CD4-positive, CD25-positive, alpha-beta regulatory T cell (primary cell): ENCODE data around the gene TP53TG5. TPM values are rescaled to one million over a fixed set of nuclear protein-coding genes. Genes with fewer than 3 reads are reported as not detected.

ENCODE experiments used
- ATAC-seq, 2 donors: fragments of 150-1000 bp; cut with Tn5 transposase; one replicate each; pipeline ENCODE4 v1.10.0; 2021; ENCODE audit warnings: low read depth in 2 of 2, moderate number of reproducible peaks in 2 of 2, moderate library complexity in 1 of 2
- DNase-seq, 3 donors: peaks; one replicate each; pipeline versions ENCODE4 v3.0.0 to v3.0.0-alpha.2; 2012 to 2022; ENCODE audit warnings: mixed read lengths in 1 of 3
- H3K27ac ChIP-seq: one replicate; pipeline ENCODE4 v1.7.0; 2013; ENCODE audit warnings: mild to moderate bottlenecking, low read length; ENCODE audit not compliant: insufficient read depth, poor library complexity, severe bottlenecking
- H3K27me3 ChIP-seq: one replicate; pipeline ENCODE4 v1.7.0; 2013; ENCODE audit warnings: low read length; ENCODE audit not compliant: control insufficient read depth, insufficient read depth
- H3K36me3 ChIP-seq: one replicate; pipeline ENCODE4 v1.7.0; 2013; ENCODE audit warnings: mild to moderate bottlenecking, low read length, moderate library complexity; ENCODE audit not compliant: control insufficient read depth, insufficient read depth
- H3K4me1 ChIP-seq: 2 replicates; pipeline ENCODE4 v1.7.0; 2013; ENCODE audit warnings: mild to moderate bottlenecking, low read length; ENCODE audit not compliant: insufficient read depth, control insufficient read depth, poor library complexity, severe bottlenecking
- H3K4me3 ChIP-seq: one replicate; pipeline ENCODE4 v1.7.0; 2013; ENCODE audit warnings: low read depth, mild to moderate bottlenecking, low read length, moderate library complexity
- H3K9me3 ChIP-seq, 2 experiments: 1 replicate in 1 of 2; 2 replicates in 1 of 2; pipeline ENCODE4 v1.7.0; 2013; ENCODE audit warnings: low read length in 2 of 2, mild to moderate bottlenecking in 1 of 2, moderate library complexity in 1 of 2; ENCODE audit not compliant: control insufficient read depth in 2 of 2
- H3K27ac Mint-ChIP-seq, 3 donors: one replicate each; pipeline ENCODE4 v1.8.0; 2020 to 2022; ENCODE audit warnings: mild to moderate bottlenecking in 3 of 3, mixed read lengths in 3 of 3, moderate library complexity in 2 of 3
- H3K27me3 Mint-ChIP-seq: one replicate; pipeline ENCODE4 v1.8.0; 2022; ENCODE audit warnings: mild to moderate bottlenecking, mixed read lengths
- H3K36me3 Mint-ChIP-seq: one replicate; pipeline ENCODE4 v1.8.0; 2020; ENCODE audit warnings: mixed read lengths
- H3K4me1 Mint-ChIP-seq, 4 donors: one replicate each; pipeline ENCODE4 v1.8.0; 2020 to 2022; ENCODE audit warnings: mixed read lengths in 4 of 4, mild to moderate bottlenecking in 1 of 4
- H3K4me3 Mint-ChIP-seq, 4 donors: one replicate each; pipeline ENCODE4 v1.8.0; 2020 to 2022; ENCODE audit warnings: mild to moderate bottlenecking in 4 of 4, mixed read lengths in 4 of 4, moderate library complexity in 3 of 4
- H3K9me3 Mint-ChIP-seq, 7 donors: one replicate each; pipeline ENCODE4 v1.8.0; 2020 to 2022; ENCODE audit warnings: mixed read lengths in 7 of 7, mild to moderate bottlenecking in 3 of 7, moderate library complexity in 2 of 7
- polyA plus RNA-seq, 4 donors: library from polyadenylated mRNA; unstranded; fragments of 300-500 nt; fragmentation: Illumina TruSeq; gene quantifications; one replicate each; pipeline ENCODE4 v1.2.3, GENCODE V29; 2021
- total RNA-seq: library from RNA; stranded (reverse); gene quantifications from one replicate; pipeline ENCODE4 v1.2.3, GENCODE V29; 2022

Gene TP53TG5
- total and polyA plus RNA-seq, 5 donors from 2014 or later = 0.18 to 0.56 (median 0.23) TPM; not detected in 1

DNA sequence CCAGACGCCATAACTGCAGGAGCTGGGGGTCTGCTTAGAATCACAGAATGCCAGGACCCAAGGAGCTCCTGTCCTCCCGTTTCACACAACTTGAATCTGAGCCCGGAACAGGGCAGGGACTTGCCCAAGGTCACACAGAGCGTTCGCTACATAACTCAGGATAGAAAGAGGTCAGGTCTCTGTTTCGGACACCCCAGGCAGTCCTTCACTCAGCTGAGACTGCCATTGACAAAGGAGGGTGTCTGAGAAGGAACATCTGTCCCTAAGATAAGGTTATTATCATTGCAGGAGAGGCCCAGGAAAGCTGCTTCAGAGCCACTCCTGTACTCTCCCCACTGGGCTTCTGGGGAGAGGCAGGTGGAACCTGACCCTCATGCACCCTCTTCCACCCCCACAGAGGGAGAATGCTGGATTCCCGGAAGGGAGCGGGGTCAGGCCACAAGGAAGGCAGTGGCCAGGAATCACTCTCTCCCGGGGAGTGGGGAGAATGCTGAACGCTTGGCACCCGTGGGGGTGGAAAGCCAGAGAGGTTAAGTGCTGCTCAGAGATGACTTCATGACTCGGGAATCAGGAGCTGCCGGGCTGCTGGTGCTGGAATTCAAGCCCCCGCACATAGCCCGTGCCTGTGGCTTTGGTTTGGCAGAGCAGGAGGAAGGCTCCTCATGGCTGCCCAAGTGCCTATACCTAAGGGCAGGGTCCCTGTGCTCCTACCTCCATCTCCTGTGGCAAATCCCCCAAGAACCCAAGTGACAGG, 40.6 kb downstream of the TP53TG5 start:
- H3K4me3 ChIP-seq = no peak overlapping the region
- no peak overlapping the region for H3K4me3 Mint-ChIP-seq
- DNase-seq = no peak
- H3K9me3 Mint-ChIP-seq = no peaks in the 10 kb centered on the region
- peaks cover 0 to 7% (median 1%) of the 10 kb centered on the region in 4 donors for H3K4me1 Mint-ChIP-seq
- no peaks in the 10 kb centered on the region for H3K27me3 Mint-ChIP-seq
- H3K27ac ChIP-seq = no peak overlapping the region
- peak overlapping the region in 2 of 3 donors; percentile 73 to 78 for H3K27ac Mint-ChIP-seq
- H3K36me3 Mint-ChIP-seq = no peaks in the 10 kb centered on the region
- no peaks in the 10 kb centered on the region for H3K27me3 ChIP-seq
- peaks cover 3% of the 10 kb centered on the region for H3K4me1 ChIP-seq
- no peaks in the 10 kb centered on the region for H3K9me3 ChIP-seq
- no peak for ATAC-seq
- H3K36me3 ChIP-seq = peaks cover 2% of the 10 kb centered on the region

DNA sequence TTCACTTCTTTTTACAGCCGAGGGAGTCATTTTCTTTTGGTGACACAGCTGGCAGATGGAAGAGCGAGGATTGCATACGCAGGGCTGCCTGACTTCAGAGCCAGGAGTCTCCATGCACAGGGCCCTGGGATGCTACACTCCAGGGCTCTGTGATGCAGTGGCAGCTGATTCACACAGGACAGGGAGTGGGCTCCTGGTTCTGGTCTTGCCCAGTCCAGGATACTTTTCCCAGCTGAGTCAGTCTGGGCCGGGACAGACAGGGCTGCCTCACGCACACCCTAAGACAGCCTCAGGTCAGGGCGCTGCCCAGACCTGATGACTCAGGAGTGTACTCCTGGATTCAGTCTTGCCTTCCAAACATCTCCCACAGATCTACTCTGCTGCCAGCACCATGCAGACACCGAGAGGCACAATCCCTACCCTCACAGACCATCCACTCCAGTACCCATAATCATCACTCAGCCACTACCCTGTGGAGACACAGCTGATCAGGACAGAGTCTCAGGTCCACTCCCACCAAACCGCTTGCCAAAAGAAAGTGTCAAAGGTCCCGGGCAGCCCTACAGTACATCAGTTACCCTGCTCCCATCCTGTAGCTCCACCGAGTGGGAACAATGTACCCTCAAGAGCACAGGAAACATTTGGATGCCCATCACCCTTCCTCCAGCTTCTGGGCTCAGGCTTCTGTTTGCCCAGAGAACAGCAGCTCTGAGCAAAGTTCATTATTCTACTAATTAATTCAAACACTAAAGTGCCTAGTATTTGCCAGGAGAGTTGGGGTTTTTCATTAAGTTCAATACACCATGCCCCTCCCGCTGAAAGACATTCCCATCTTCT, 41.4 kb downstream of the TP53TG5 start:
- Mint-ChIP-seq H3K4me3 (peak overlapping the region in 1 of 4 donors; percentile 34), H3K36me3 (no peaks in the 10 kb centered on the region), H3K4me1 (peaks cover 0 to 7% (median under 1%) of the 10 kb centered on the region in 4 donors), H3K27ac (peak overlapping the region in 2 of 3 donors; percentile 73 to 78), H3K27me3 (no peaks in the 10 kb centered on the region), H3K9me3 (no peaks in the 10 kb centered on the region)
- Histone ChIP-seq H3K36me3 (peaks cover 2% of the 10 kb centered on the region), H3K27ac (no peak overlapping the region), H3K9me3 (no peaks in the 10 kb centered on the region), H3K4me1 (no peaks in the 10 kb centered on the region), H3K27me3 (no peaks in the 10 kb centered on the region), H3K4me3 (no peak overlapping the region)
- DNase-seq (no peak), ATAC-seq (no peak)

DNA sequence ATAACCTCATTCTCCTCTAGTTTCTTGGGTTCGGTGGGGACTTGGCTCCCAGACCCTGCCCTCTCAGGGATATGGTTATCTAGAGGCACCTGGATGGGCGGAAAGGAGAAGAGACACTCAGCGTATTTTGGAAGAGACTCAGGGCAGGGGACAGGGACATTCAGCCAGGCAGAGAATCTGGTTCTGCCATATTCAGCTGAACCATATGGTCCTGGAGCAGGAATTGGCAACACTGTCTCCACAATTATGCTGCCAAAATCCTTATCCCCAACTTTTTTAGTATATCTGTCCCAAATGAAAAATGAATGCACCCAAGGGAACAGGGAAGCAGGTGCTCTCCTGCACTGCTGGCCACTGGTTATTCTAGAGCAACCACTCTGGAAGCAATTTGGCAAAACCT, 47.6 kb downstream of the TP53TG5 start:
- Histone ChIP-seq H3K4me3 (no peak overlapping the region), H3K27ac (no peak overlapping the region), H3K9me3 (no peaks in the 10 kb centered on the region), H3K36me3 (peaks cover 10% of the 10 kb centered on the region), H3K27me3 (no peaks in the 10 kb centered on the region), H3K4me1 (no peaks in the 10 kb centered on the region)
- DNase-seq (no peak), ATAC-seq (no peak)
- H3K4me1 Mint-ChIP-seq = no peaks in the 10 kb centered on the region
- no peak overlapping the region for H3K4me3 Mint-ChIP-seq
- H3K27me3 Mint-ChIP-seq = no peaks in the 10 kb centered on the region
- H3K9me3 Mint-ChIP-seq = no peaks in the 10 kb centered on the region
- no peaks in the 10 kb centered on the region for H3K36me3 Mint-ChIP-seq
- no peak overlapping the region for H3K27ac Mint-ChIP-seq

DNA sequence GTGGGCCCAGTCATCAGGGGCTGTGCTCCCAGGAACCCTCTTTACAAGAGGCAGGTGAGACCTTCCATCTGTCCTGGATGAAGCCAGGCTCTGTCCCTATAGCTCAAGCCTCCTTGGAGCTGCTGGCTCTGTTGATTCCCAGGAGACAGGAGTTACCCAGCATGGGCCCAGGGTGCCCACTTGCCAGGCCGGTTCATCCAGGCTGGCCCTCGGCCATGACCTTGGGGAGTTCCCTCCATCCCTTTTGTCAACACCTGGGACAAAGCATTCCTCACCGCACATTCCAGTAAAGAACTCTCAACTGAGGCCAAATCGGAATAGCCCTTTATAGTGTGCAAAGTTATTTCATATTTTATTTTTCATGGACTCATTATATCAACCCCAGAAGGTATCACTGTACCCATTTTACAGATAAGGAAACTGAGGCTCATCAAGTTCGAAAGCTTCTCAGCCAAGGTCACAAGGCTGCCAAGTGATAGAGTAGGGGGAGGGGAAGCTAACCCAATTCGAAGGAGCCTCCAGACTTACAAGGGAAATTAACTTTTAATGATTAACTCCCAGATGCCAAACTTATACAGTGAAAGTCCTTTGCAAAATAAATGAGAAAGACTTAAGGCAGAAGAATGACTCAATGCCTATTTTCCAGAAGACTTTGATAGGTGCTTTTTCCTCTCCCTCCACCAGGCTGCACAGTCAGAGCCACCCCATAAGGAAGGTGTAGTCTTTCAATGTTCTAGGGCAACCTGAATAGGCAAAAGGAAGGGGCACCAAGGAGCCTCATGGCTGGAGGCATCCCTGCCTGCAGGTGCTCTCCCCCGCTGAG, 48.4 kb downstream of the TP53TG5 start:
- no peaks in the 10 kb centered on the region for H3K4me1 ChIP-seq
- no peaks in the 10 kb centered on the region for H3K27me3 ChIP-seq
- Mint-ChIP-seq H3K4me1 (no peaks in the 10 kb centered on the region), H3K27me3 (no peaks in the 10 kb centered on the region), H3K4me3 (no peak overlapping the region), H3K9me3 (no peaks in the 10 kb centered on the region), H3K36me3 (no peaks in the 10 kb centered on the region), H3K27ac (no peak overlapping the region)
- H3K4me3 ChIP-seq = no peak overlapping the region
- H3K9me3 ChIP-seq = no peaks in the 10 kb centered on the region
- DNase-seq = no peak
- no peak for ATAC-seq
- peaks cover 7% of the 10 kb centered on the region for H3K36me3 ChIP-seq
- no peak overlapping the region for H3K27ac ChIP-seq

DNA sequence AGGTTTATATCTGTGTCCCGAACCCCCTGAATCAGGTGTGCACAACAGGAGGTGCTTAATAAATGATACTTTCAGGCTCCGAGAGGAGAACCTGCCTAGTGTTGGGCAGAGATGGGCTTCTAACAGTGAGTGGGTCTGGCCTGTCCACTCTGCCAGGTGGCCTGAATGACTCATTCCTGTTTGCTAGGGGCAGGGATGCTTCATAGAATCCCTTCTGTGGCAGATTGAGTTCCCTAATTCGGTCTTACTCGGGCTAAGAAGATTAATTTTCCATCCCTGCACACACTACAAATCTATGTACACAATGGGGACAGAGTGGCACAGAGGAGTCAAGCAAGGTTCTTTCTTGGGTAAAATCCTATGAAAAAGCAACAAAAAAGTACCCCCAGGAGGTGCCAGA, 49.7 kb downstream of the TP53TG5 start:
- DNase-seq = no peak
- no peaks in the 10 kb centered on the region for H3K4me1 Mint-ChIP-seq
- H3K4me3 Mint-ChIP-seq = no peak overlapping the region
- ATAC-seq = no peak
- no peaks in the 10 kb centered on the region for H3K9me3 ChIP-seq
- H3K27ac ChIP-seq = no peak overlapping the region
- no peaks in the 10 kb centered on the region for H3K27me3 Mint-ChIP-seq
- H3K4me3 ChIP-seq = no peak overlapping the region
- no peaks in the 10 kb centered on the region for H3K27me3 ChIP-seq
- H3K4me1 ChIP-seq = no peaks in the 10 kb centered on the region
- H3K9me3 Mint-ChIP-seq = no peaks in the 10 kb centered on the region
- peak overlapping the region in 1 of 3 donors; percentile 7 for H3K27ac Mint-ChIP-seq
- no peaks in the 10 kb centered on the region for H3K36me3 Mint-ChIP-seq
- H3K36me3 ChIP-seq = peaks cover 7% of the 10 kb centered on the region

DNA sequence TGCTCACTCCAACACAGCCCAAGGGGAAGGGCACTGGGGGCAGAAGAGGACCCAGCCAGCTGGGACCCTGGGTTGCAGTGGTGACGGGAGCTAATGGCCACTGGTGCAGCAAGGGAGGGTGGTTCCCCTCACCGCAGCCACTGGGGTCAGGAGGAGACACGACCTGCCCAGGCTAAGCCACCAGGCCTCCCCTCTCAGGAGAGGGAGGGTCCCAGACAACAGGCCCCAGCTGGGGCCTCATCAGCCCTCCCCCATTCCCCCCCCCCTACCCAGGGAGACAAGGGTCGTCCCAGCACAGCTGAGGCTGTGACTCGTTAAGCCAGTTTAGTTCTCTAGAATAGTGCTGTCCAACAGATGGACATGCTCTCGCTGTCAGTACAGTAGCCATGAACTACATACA, 52.8 kb downstream of the TP53TG5 start:
- Histone ChIP-seq H3K9me3 (no peaks in the 10 kb centered on the region), H3K4me1 (peaks cover 10% of the 10 kb centered on the region), H3K4me3 (no peak overlapping the region), H3K27ac (no peak overlapping the region), H3K27me3 (no peaks in the 10 kb centered on the region), H3K36me3 (peaks cover 7% of the 10 kb centered on the region)
- no peak overlapping the region for H3K4me3 Mint-ChIP-seq
- H3K4me1 Mint-ChIP-seq = peaks cover 5 to 9% (median 8%) of the 10 kb centered on the region in 4 donors
- no peaks in the 10 kb centered on the region for H3K36me3 Mint-ChIP-seq
- DNase-seq = no peak
- no peak overlapping the region for H3K27ac Mint-ChIP-seq
- H3K27me3 Mint-ChIP-seq = no peaks in the 10 kb centered on the region
- no peak for ATAC-seq
- H3K9me3 Mint-ChIP-seq = no peaks in the 10 kb centered on the region

DNA sequence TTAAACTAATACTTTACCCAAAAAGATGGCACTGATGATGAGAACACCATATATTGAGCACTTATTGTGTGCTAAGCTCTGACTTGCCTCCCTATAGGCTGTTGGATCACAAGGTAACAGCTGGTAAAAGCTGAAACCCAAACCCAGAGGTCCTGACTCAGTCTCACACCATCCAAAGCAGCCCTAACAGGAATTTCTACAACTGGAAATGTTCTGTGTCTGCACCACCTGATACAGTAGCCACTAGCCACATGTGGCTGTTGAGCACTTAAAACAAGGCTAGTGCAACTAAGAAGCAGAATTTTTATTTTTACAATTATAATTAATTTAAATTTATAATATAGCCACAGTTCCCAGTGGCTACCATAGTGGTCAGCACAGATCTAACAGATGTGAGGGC, 54.4 kb downstream of the TP53TG5 start:
- peaks cover under 1% of the 10 kb centered on the region for H3K36me3 ChIP-seq
- Mint-ChIP-seq H3K4me1 (peaks cover 8 to 19% (median 15%) of the 10 kb centered on the region in 4 donors), H3K27ac (no peak overlapping the region), H3K4me3 (no peak overlapping the region), H3K27me3 (no peaks in the 10 kb centered on the region), H3K9me3 (no peaks in the 10 kb centered on the region), H3K36me3 (no peaks in the 10 kb centered on the region)
- H3K27ac ChIP-seq = no peak overlapping the region
- H3K9me3 ChIP-seq = no peaks in the 10 kb centered on the region
- no peaks in the 10 kb centered on the region for H3K27me3 ChIP-seq
- no peak overlapping the region for H3K4me3 ChIP-seq
- H3K4me1 ChIP-seq = peaks cover 15% of the 10 kb centered on the region
- DNase-seq (no peak), ATAC-seq (no peak)
